Measurements from ENCODE around the gene SPOCK1. TPM values are rescaled to one million over a fixed set of nuclear protein-coding genes. Genes with fewer than 3 reads are reported as not detected.
A peak's percentile ranks its signal among the peaks of the same experiment; 100 is the strongest.

SPOCK1 gene
- total RNA-seq, 1 donor: 54.8 TPM

DNA sequence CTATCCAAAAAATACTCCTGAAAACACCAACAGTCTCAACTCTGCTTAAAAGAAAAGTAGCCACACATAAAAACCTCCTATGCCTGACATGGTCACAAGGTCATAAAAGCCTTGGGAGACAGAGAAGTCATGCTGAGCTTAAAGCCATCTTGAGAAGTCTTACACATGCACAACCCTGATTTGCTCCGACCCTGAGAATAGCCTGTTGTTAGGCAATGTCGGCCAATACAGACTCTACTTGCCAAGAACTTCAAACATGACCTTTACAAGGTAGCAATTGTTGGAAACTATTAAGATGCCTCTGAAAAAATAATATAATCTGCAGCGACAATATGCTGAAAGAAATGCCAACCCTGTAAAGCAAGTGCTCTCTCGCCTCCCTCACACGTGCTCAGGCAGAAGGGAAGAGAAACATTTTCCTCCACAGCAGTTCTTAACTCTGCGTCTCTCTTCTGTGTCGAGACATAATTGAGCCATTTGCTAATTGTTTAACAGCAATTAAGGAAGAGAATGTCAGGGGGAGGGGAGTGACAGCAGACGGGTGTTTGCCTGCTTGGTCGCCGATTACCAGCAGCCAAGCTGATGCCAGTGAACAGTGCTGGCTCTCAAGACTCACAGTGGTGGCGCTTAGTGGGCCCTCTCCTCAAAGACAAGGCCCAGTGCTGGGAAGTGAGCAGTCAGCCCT lies 393.6 kb downstream of the SPOCK1 start:
- TF ChIP-seq, protein P1, sequence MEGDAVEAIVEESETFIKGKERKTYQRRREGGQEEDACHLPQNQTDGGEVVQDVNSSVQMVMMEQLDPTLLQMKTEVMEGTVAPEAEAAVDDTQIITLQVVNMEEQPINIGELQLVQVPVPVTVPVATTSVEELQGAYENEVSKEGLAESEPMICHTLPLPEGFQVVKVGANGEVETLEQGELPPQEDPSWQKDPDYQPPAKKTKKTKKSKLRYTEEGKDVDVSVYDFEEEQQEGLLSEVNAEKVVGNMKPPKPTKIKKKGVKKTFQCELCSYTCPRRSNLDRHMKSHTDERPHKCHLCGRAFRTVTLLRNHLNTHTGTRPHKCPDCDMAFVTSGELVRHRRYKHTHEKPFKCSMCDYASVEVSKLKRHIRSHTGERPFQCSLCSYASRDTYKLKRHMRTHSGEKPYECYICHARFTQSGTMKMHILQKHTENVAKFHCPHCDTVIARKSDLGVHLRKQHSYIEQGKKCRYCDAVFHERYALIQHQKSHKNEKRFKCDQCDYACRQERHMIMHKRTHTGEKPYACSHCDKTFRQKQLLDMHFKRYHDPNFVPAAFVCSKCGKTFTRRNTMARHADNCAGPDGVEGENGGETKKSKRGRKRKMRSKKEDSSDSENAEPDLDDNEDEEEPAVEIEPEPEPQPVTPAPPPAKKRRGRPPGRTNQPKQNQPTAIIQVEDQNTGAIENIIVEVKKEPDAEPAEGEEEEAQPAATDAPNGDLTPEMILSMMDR (IDR thresholded peaks at IDR 0.05; ENCODE audit: insufficient read depth, low read depth, low read length): no peak

DNA sequence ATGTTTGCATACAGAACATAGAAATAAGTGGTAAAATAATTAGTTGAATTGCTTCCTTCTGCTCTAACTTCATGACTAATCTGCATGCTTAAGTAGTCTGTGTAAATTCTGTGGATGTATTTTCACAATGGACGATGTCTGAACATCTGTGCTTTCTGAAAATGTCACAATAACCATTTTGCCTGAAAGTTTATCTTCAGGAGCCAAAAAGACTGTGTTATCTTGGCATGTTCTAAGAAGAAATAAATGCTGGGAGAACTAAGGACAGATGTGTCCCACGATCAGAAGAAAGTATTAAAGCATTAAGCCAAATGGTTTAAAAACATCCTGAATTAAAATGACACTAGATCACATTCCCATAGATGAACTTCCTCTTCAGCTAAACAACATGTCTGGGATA lies 397.6 kb downstream of the SPOCK1 start:
- TF ChIP-seq, protein P1 (IDR thresholded peaks at IDR 0.05; ENCODE audit: insufficient read depth, low read depth, low read length): no peak
- DNase-seq (ENCODE audit: low read depth): peak; percentile 67
- no peak overlapping the region for H3K4me3 ChIP-seq (ENCODE audit: low read depth, low read length)

More for the DNA sequence above, 393.6 kb downstream of the SPOCK1 start:
- DNase-seq (ENCODE audit: low read depth): no peak
- H3K4me3 ChIP-seq (ENCODE audit: low read depth, low read length): no peak overlapping the region

DNA sequence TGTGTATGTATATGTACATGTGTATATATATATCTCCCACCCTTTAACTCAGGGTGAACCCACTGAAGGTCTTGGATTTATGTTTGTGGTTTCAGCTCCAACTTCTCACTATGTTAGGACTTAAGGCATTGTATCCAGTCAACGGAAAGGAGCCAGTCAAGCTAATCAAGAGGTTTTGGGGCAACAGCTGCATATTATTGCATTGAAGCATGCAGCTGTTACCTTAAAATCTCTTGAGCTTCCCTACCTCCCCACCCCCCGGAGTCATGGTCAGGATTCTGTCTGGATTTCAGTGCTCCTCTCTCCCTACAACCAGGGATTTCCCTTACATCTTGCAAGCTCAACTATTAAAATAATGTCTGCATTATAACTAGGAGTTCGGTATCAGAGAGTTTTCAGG lies 399.5 kb downstream of the SPOCK1 start:
- no peak overlapping the region for H3K4me3 ChIP-seq (ENCODE audit: low read depth, low read length)
- TF ChIP-seq, protein P1 (IDR thresholded peaks at IDR 0.05; ENCODE audit: insufficient read depth, low read depth, low read length): no peak
- no peak for DNase-seq (ENCODE audit: low read depth)

DNA sequence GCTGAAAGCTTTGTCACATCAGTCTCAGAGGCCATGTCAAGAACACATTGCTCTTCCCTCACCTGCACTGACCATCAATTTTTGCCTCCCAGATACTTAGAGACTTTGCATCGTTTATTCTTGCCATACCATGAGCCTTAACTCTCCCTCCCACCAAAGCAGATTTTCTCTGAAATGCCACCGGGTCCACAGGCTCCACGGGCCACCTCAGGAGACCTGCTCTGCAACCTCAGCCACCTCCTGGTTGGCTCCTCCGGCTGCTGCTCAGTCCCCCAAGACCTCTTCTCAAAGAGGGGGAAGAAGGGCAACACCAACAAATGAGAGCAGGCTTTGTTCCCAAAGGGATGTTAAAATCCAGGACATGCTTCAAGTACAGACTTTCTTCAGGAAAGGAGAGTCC lies 400.5 kb downstream of the SPOCK1 start:
- DNase-seq (ENCODE audit: low read depth): no peak
- TF ChIP-seq, protein P1 (IDR thresholded peaks at IDR 0.05; ENCODE audit: insufficient read depth, low read depth, low read length): no peak
- H3K4me3 ChIP-seq (ENCODE audit: low read depth, low read length): no peak overlapping the region

DNA sequence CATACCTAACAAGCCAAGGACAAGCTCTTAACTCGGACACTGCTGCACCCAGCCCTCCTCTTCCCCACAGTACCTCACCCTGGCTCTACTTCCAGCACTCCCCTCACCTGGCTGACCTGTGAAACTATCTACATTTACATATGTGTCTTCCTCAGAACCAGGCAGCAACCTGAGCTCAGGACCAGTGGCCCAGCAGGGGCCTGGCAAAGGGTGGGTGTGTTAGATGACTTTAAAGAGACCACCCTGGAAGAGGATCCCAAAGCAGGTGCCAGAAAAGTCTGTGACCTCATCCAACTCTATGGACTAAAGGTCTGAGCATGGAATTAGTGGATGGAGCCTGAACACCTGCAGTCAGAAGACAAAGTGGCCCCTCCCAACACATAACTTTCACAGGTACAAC lies 400.9 kb downstream of the SPOCK1 start:
- H3K4me3 ChIP-seq (ENCODE audit: low read depth, low read length): no peak overlapping the region
- DNase-seq (ENCODE audit: low read depth): no peak
- TF ChIP-seq, protein P1 (IDR thresholded peaks at IDR 0.05; ENCODE audit: insufficient read depth, low read depth, low read length): no peak

DNA sequence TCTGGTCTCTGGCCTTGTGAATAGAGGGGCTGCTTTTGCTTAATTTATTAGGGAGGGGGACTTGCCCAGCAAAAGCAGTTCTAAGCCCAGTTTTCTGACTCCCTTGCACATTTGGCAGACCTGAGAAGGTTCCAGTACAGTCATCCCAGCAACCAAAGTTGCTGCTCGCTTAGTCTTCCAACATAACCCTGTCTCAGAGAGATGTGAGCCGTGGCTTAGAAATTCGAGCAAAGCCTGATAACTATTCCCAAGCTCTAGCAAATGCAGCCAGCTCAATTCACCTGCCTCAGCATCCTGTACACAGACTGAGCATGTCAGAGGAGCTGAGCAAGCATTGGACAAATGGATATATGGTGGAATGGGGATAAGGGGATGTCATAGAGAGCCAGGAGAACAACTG lies 401.9 kb downstream of the SPOCK1 start:
- DNase-seq (ENCODE audit: low read depth): no peak
- no peak overlapping the region for H3K4me3 ChIP-seq (ENCODE audit: low read depth, low read length)
- TF ChIP-seq, protein P1 (IDR thresholded peaks at IDR 0.05; ENCODE audit: insufficient read depth, low read depth, low read length): no peak

Measured in fibroblast of villous mesenchyme (primary cell).